Liver (tissue), 9 donors: ENCODE results near the gene SLC27A4. TPM values are rescaled to one million over a fixed set of nuclear protein-coding genes. Genes with fewer than 3 reads are reported as not detected.

ENCODE experiments used
- DNase-seq: peaks from one replicate; pipeline ENCODE4 v3.0.0-alpha.2; 2017; ENCODE audit warnings: low spot score
- H3K27ac ChIP-seq, 2 donors: one replicate each; pipeline ENCODE4 v1.7.0; 2013; ENCODE audit warnings: inconsistent platforms in 2 of 2, low read length in 2 of 2, control low read depth in 1 of 2, low read depth in 1 of 2, mild to moderate bottlenecking in 1 of 2
- H3K27me3 ChIP-seq, 4 donors: one replicate each; pipeline versions ENCODE4 v1.6.1 to v1.7.0; 2013; ENCODE audit warnings: low read length in 3 of 4, inconsistent platforms in 1 of 4, mild to moderate bottlenecking in 1 of 4, moderate library complexity in 1 of 4; ENCODE audit not compliant: control insufficient read depth in 4 of 4, insufficient read depth in 4 of 4
- H3K36me3 ChIP-seq, 4 donors: one replicate each; pipeline versions ENCODE4 v1.6.1 to v1.7.0; 2013; ENCODE audit warnings: low read length in 3 of 4, mild to moderate bottlenecking in 3 of 4, low read depth in 1 of 4, moderate library complexity in 1 of 4; ENCODE audit not compliant: control insufficient read depth in 4 of 4, insufficient read depth in 3 of 4
- H3K4me1 ChIP-seq, 4 donors: one replicate each; pipeline versions ENCODE4 v1.6.1 to v1.7.0; 2013; ENCODE audit warnings: low read length in 3 of 4, mild to moderate bottlenecking in 3 of 4, moderate library complexity in 1 of 4; ENCODE audit not compliant: control insufficient read depth in 4 of 4, insufficient read depth in 4 of 4
- H3K4me3 ChIP-seq, 3 donors: one replicate each; pipeline versions ENCODE4 v1.6.1 to v1.7.0; 2013; ENCODE audit warnings: low read length in 3 of 3, control low read depth in 1 of 3, low read depth in 1 of 3, mild to moderate bottlenecking in 1 of 3
- H3K9ac ChIP-seq, 2 donors: one replicate each; pipeline ENCODE4 v1.7.0; 2013; ENCODE audit warnings: low read length in 2 of 2, mild to moderate bottlenecking in 2 of 2, moderate library complexity in 2 of 2, control low read depth in 1 of 2, low read depth in 1 of 2
- H3K9me3 ChIP-seq, 4 donors: one replicate each; pipeline versions ENCODE4 v1.6.1 to v1.7.0; 2013; ENCODE audit warnings: low read length in 3 of 4; ENCODE audit not compliant: control insufficient read depth in 4 of 4
- EGR1 ChIP-seq, 2 donors: IDR thresholded peaks; 2 replicates each; pipeline ENCODE4 v1.6.1; 2016 to 2018; ENCODE audit warnings: antibody characterized with exemption in 2 of 2, low read depth in 2 of 2
- FOXA2 ChIP-seq: IDR thresholded peaks from 2 replicates; pipeline ENCODE4 v1.6.1; 2016; ENCODE audit warnings: antibody characterized with exemption
- GABPA ChIP-seq, 2 donors: IDR thresholded peaks in 1 of 2; conservative IDR thresholded peaks in 1 of 2; 2 replicates each; pipeline ENCODE4 v1.6.1; 2016; ENCODE audit warnings: antibody characterized with exemption in 2 of 2, mild to moderate bottlenecking in 1 of 2, moderate library complexity in 1 of 2
- HNF4A ChIP-seq, 2 donors: conservative IDR thresholded peaks; 2 replicates each; pipeline ENCODE4 v1.6.1; 2016; ENCODE audit warnings: antibody characterized with exemption in 2 of 2, mild to moderate bottlenecking in 2 of 2
- JUND ChIP-seq, 2 donors: IDR thresholded peaks; 2 replicates each; pipeline ENCODE4 v1.6.1; 2016; ENCODE audit warnings: antibody characterized with exemption in 2 of 2
- RXRA ChIP-seq, 2 donors: IDR thresholded peaks; 2 replicates each; pipeline ENCODE4 v1.6.1; 2017 to 2018; ENCODE audit warnings: antibody characterized with exemption in 2 of 2, mild to moderate bottlenecking in 1 of 2
- SP1 ChIP-seq: IDR thresholded peaks from 2 replicates; pipeline ENCODE4 v1.6.1; 2018; ENCODE audit warnings: antibody characterized with exemption, mild to moderate bottlenecking
- TAF1 ChIP-seq: conservative IDR thresholded peaks from 2 replicates; pipeline ENCODE4 v1.6.1; 2016; ENCODE audit warnings: antibody characterized with exemption, mild to moderate bottlenecking
- YY1 ChIP-seq: IDR thresholded peaks from 2 replicates; pipeline ENCODE4 v1.6.1; 2016; ENCODE audit warnings: antibody characterized with exemption, mild to moderate bottlenecking
- WGBS: extraction: QIAGEN DNeasy Blood & Tissue Kit; methylation state at CpG from one replicate; pipeline ENCODE4 v1.1.7; 2013; 5-methylcytosine and 5-hydroxymethylcytosine counted together
- polyA plus RNA-seq, 2 donors: library from polyadenylated mRNA; stranded (reverse) in 1 of 2; unstranded in 1 of 2; fragments of 200-250 nt in 1 of 2; fragments of >200 nt in 1 of 2; fragmentation: Nextera tagmentation in 1 of 2; extraction: Ambion mirVana in 1 of 2; gene quantifications; one replicate each; pipeline versions ENCODE4 v1.2.1 to v1.2.3, GENCODE V29; 2013 to 2015
- total RNA-seq, 2 donors: library from RNA; depleted of rRNA; stranded (reverse); fragments of >200 nt; gene quantifications; one replicate each; pipeline ENCODE4 v1.2.3, GENCODE V29; 2014
- TF ChIP-seq, protein P1 (sequence below): IDR thresholded peaks from 2 replicates; pipeline ENCODE4 v1.6.1; 2016; ENCODE audit warnings: antibody characterized with exemption, mild to moderate bottlenecking
- TF ChIP-seq, protein P2 (sequence below): IDR thresholded peaks from 2 replicates; pipeline ENCODE4 v1.6.1; 2016; ENCODE audit warnings: antibody characterized with exemption
- TF ChIP-seq, protein P3 (sequence below): IDR thresholded peaks from 2 replicates; pipeline ENCODE4 v1.6.1; 2016; ENCODE audit warnings: antibody characterized with exemption
- donor health status: healthy.
- donor health status: healthy.
- donor health status: healthy.
- donor health status: healthy.
- donor health status: healthy.

SLC27A4 gene
- total and polyA plus RNA-seq, 4 donors = 5.9 to 36.4 (median 14.7) TPM

DNA sequence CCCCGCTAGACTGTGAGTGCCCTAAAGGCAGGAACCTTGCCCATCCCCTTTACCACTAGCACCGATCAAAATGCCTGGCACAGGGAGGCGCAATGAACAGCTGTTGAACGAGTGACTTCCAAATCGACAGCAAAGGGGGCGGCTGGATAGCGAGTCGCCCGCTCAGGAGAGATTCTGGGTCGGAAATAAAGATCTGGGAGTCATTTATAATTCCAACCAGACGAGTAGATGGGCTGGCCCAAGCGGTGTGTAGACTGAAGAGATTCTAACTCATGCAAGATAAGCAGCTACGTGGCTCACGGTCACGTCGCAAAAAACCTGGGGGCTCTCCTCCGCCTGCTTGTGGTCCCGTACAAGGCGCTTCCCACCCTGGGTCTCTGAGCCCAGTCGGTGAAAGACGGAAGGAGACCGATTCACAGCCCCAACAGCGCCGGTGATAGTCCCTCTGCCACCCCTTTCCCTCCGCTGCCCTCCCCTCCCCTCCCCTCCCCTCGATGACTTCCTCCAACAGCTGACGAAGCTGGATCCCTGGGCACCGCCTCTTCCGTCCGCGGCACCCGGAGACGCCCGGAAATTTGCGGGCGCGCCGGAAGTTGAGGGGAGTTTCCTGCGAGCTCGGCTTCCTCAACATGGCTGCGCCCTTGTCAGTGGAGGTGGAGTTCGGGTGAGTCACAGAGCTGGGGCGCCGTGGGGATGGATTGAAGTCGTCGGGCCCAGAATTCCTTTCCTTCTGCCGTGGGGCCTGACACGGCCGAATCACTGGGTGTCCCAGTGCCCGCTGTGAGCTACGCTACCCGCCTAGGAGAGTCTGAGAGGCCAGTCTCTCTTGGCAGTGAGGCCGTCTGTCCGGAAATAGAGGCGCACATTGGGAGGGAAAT, 30.7 kb downstream of the SLC27A4 start, which contains the start of gene URM1 (continued):
- TF ChIP-seq, protein P1, sequence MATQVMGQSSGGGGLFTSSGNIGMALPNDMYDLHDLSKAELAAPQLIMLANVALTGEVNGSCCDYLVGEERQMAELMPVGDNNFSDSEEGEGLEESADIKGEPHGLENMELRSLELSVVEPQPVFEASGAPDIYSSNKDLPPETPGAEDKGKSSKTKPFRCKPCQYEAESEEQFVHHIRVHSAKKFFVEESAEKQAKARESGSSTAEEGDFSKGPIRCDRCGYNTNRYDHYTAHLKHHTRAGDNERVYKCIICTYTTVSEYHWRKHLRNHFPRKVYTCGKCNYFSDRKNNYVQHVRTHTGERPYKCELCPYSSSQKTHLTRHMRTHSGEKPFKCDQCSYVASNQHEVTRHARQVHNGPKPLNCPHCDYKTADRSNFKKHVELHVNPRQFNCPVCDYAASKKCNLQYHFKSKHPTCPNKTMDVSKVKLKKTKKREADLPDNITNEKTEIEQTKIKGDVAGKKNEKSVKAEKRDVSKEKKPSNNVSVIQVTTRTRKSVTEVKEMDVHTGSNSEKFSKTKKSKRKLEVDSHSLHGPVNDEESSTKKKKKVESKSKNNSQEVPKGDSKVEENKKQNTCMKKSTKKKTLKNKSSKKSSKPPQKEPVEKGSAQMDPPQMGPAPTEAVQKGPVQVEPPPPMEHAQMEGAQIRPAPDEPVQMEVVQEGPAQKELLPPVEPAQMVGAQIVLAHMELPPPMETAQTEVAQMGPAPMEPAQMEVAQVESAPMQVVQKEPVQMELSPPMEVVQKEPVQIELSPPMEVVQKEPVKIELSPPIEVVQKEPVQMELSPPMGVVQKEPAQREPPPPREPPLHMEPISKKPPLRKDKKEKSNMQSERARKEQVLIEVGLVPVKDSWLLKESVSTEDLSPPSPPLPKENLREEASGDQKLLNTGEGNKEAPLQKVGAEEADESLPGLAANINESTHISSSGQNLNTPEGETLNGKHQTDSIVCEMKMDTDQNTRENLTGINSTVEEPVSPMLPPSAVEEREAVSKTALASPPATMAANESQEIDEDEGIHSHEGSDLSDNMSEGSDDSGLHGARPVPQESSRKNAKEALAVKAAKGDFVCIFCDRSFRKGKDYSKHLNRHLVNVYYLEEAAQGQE = peak; percentile 31
- peak; percentile 91 to 99 for TF ChIP-seq GABPA (IDR thresholded peaks at IDR 0.05 in 1 of 2, conservative IDR thresholded peaks at IDR 0.05 in 1 of 2)
- no peak for TF ChIP-seq FOXA2
- TF ChIP-seq TAF1 = peak; percentile 35
- TF ChIP-seq RXRA (IDR thresholded peaks at IDR 0.05) = peak in 1 of 2 donors; percentile 27
- TF ChIP-seq JUND (IDR thresholded peaks at IDR 0.05) = peak; percentile 19 to 61
- TF ChIP-seq HNF4A (conservative IDR thresholded peaks at IDR 0.05) = no peak
- TF ChIP-seq, protein P2, sequence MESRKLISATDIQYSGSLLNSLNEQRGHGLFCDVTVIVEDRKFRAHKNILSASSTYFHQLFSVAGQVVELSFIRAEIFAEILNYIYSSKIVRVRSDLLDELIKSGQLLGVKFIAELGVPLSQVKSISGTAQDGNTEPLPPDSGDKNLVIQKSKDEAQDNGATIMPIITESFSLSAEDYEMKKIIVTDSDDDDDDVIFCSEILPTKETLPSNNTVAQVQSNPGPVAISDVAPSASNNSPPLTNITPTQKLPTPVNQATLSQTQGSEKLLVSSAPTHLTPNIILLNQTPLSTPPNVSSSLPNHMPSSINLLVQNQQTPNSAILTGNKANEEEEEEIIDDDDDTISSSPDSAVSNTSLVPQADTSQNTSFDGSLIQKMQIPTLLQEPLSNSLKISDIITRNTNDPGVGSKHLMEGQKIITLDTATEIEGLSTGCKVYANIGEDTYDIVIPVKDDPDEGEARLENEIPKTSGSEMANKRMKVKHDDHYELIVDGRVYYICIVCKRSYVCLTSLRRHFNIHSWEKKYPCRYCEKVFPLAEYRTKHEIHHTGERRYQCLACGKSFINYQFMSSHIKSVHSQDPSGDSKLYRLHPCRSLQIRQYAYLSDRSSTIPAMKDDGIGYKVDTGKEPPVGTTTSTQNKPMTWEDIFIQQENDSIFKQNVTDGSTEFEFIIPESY = peak; percentile 66
- peak; percentile 99 for TF ChIP-seq YY1
- peak; percentile 69 to 92 for TF ChIP-seq EGR1 (IDR thresholded peaks at IDR 0.05; ENCODE audit: low read depth in 2 of 2)

DNA sequence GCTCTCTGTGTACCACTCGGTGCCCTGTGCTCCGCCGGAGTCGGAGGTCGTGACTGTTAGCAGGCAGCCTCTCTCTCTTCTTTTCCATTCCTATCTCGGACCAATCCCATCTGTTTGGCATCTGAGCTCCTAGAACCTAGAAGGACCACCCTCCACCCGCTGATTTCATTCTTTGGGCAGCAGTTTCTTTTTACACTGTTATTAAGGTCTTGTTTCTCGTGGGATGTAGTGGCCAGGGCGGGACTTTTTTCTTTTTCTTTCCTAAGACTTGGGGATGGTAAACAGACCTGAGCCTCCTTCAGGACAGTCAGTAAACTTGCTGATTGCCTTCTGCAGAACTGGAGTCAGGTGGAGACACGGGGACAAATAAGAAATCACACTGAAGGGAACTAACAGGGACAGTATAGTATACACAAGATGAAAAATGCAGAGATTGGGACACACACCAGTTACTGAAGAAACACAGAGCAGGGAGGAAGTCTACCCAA, 31.3 kb downstream of the SLC27A4 start:
- Histone ChIP-seq H3K9ac (peak overlapping the region; percentile 37 to 99), H3K4me3 (peak overlapping the region; percentile 71 to 99 (median 78)), H3K27me3 (no peaks in the 10 kb centered on the region), H3K36me3 (peaks cover 0 to 3% (median 0%) of the 10 kb centered on the region in 4 donors), H3K27ac (peak overlapping the region; percentile 59 to 84), H3K9me3 (no peaks in the 10 kb centered on the region), H3K4me1 (peaks cover 0 to 20% (median 17%) of the 10 kb centered on the region in 4 donors)
- WGBS = under 1% methylated on average over 10 of the region's 10 CpGs
- no peak for DNase-seq
- TF ChIP-seq, protein P2 = no peak
- TF ChIP-seq, protein P3, sequence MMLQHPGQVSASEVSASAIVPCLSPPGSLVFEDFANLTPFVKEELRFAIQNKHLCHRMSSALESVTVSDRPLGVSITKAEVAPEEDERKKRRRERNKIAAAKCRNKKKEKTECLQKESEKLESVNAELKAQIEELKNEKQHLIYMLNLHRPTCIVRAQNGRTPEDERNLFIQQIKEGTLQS = no peak
- TF ChIP-seq TAF1 (no peak), HNF4A (conservative IDR thresholded peaks at IDR 0.05) (no peak), GABPA (IDR thresholded peaks at IDR 0.05 in 1 of 2, conservative IDR thresholded peaks at IDR 0.05 in 1 of 2) (no peak), RXRA (IDR thresholded peaks at IDR 0.05) (no peak), JUND (IDR thresholded peaks at IDR 0.05) (no peak), SP1 (no peak)
- TF ChIP-seq, protein P1 = no peak
